Left ventricle myocardium inferior (tissue), 1 donor: ENCODE results near the gene ACTN4. TPM values are rescaled to one million over a fixed set of nuclear protein-coding genes. Genes with fewer than 3 reads are reported as not detected.

Experiments used
- DNase-seq: peaks from one replicate; pipeline ENCODE4 v3.0.0-alpha.2; 2020
- H3K27ac ChIP-seq: fragments of 200-600 bp; replicated peaks from 2 replicates; pipeline ENCODE4 v1.8.0; 2021
- H3K27me3 ChIP-seq: fragments of 200-600 bp; 2 replicates; pipeline ENCODE4 v1.8.0; 2021; ENCODE audit warnings: low read depth
- H3K36me3 ChIP-seq: fragments of 200-600 bp; 2 replicates; pipeline ENCODE4 v1.8.0; 2021
- H3K4me1 ChIP-seq: fragments of 200-600 bp; 2 replicates; pipeline ENCODE4 v1.8.0; 2021
- H3K4me3 ChIP-seq: fragments of 200-600 bp; 2 replicates; pipeline ENCODE4 v1.8.0; 2021; ENCODE audit warnings: mild to moderate bottlenecking, moderate library complexity
- H3K9me3 ChIP-seq: fragments of 200-600 bp; replicated peaks from 2 replicates; pipeline ENCODE4 v1.8.0; 2021
- CTCF ChIP-seq: fragments of 200-600 bp; IDR thresholded peaks from 2 replicates; pipeline ENCODE4 v1.8.0; 2021; ENCODE audit warnings: antibody characterized with exemption, mild to moderate bottlenecking, borderline replicate concordance
- intact Hi-C: fragments of 100-400 bp; cut with micrococcal nuclease; formaldehyde crosslinking; loops from one replicate; pipeline ENCODE4 v1.11.0; 2022
- total RNA-seq: library from RNA; stranded (reverse); fragmentation: NEBNext Ultra II Directional; extraction: Animal tissue kit (Norgen Biotek cat#: 25700); gene quantifications from one replicate; pipeline ENCODE4 v1.2.1, GENCODE V29; 2021
- donor health status: DM: no; HTN: yes; CAD: no; lungs with severe emphysema.

The ACTN4 gene
- total RNA-seq, 1 donor from 2014 or later = 111 TPM

DNA sequence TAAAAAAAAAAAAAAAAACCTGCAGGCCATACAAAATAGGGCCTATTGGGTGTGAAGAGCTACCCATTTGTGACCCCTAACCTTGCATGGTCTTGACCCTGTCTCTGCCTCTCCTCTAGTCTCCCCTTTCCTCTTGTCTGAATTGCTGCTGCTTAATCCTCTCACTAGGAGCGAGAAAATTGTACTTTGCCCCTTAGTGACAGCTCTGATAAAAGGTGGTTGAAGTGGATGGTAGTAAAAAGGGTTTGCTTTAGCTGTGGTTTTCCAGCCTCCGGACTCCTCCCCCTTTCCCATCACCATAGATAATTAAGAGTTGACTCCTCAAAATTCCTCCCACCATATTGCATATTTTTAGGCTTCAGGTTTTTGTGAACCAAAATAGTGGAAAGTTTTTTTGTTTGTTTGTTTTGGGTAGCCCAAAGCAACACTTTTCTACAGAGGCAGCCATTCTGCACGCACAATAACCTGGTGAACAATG is 23.5 kb downstream of the ACTN4 start:
- no peak for DNase-seq
- no peak for TF ChIP-seq CTCF
- Histone ChIP-seq H3K27ac (peak overlapping the region; percentile 95), H3K27me3 (no peaks in the 10 kb centered on the region), H3K4me1 (peaks cover 96% of the 10 kb centered on the region), H3K36me3 (no peaks in the 10 kb centered on the region), H3K4me3 (peak overlapping the region; percentile 23), H3K9me3 (no peaks in the 10 kb centered on the region)
- intact Hi-C loops = no loop called here

DNA sequence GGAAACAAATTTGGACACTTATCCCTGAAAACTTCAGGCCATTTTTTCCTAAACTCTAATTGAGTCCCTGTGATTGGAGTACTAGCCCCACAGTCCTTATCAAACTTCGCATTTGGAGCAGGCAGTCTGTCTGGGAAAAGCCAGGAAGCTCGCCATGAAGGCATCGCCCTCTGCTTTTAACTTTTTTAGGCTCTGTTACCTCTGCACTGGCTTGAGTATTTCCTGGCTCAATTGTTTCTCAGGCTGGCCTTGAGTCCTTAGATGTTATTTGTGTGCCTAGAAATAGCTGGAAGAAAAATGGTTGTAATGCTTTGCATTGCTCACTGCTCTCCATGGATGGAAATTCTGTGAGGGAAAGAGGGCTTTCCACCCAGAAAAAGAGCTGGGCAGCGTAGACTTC is 24.2 kb downstream of the ACTN4 start:
- TF ChIP-seq CTCF = no peak
- peak overlapping the region; percentile 23 for H3K4me3 ChIP-seq
- H3K4me1 ChIP-seq = peaks cover 96% of the 10 kb centered on the region
- H3K27ac ChIP-seq = peak overlapping the region; percentile 95
- H3K27me3 ChIP-seq = no peaks in the 10 kb centered on the region
- no peaks in the 10 kb centered on the region for H3K36me3 ChIP-seq
- intact Hi-C loops = no loop called here
- no peak for DNase-seq
- no peaks in the 10 kb centered on the region for H3K9me3 ChIP-seq

DNA sequence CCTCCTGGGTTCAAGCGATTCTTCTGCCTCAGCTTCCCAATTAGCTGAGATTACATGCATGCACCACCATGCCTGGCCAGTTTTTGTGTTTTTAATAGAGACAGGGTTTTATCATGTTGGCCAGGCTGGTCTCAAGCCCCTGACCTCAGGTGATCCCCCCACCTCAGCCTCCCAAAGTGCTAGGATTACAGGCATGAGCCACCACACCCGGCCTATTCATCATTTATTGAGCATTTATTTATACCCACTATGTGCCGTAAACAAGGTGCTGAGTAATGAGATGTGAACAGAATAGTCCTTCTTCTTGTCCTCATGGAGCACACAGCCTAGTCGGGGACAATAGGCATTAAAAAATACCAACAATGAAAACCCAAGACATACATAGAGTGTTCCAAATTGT is 25.6 kb downstream of the ACTN4 start:
- H3K27ac ChIP-seq = peak overlapping the region; percentile 95
- H3K27me3 ChIP-seq = no peaks in the 10 kb centered on the region
- no peak for DNase-seq
- H3K4me3 ChIP-seq = no peak overlapping the region
- TF ChIP-seq CTCF = no peak
- intact Hi-C loops = no loop called here
- no peaks in the 10 kb centered on the region for H3K9me3 ChIP-seq
- H3K4me1 ChIP-seq = peaks cover 96% of the 10 kb centered on the region
- no peaks in the 10 kb centered on the region for H3K36me3 ChIP-seq

DNA sequence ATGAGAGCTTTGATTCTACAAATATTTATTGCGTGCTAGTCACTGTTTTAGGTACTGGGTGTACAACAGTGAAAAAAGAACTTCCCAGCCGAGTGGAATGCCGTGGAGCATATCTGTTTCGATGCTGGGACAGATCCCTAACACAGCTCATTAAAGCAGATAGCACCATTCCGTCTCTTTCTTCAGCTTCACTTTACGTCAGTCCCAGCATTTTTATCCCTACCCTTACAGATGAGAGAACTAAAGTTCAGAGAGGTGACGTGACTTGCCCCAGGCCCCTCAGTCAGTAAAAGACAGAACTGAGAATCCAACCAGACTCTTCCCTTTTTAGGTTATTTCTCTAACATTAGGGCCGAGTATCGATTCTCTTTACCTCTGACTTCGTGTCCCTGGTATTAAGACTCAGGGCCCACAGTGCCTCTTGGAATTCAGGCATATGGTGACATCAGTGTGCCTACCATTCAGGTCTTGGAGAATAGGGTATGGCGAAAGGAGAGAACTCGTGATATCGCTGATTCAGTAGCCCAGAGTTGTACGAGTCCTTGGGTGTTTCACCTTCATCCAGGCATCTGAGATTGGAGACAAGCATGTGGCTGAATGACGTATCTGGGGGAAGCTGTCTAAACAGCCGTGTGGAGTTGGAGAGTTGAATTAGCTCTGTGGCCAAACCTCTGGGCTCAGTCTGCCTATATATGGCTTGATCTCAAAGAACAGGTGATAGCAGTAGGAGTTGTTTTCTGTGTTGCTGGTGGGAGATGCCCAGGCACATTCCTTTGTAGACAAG is 27.1 kb downstream of the ACTN4 start:
- DNase-seq = no peak
- Histone ChIP-seq H3K27me3 (no peaks in the 10 kb centered on the region), H3K4me1 (peaks cover 96% of the 10 kb centered on the region), H3K4me3 (peak overlapping the region; percentile 12), H3K36me3 (no peaks in the 10 kb centered on the region), H3K27ac (peak overlapping the region; percentile 91), H3K9me3 (no peaks in the 10 kb centered on the region)
- TF ChIP-seq CTCF = no peak
- intact Hi-C loops = no loop called here

GRCh38 chr19:38675611-38676010 is 28.2 kb downstream of the ACTN4 start:
- peak overlapping the region; percentile 91 for H3K27ac ChIP-seq
- intact Hi-C loops = no loop called here
- DNase-seq = no peak
- no peaks in the 10 kb centered on the region for H3K9me3 ChIP-seq
- H3K27me3 ChIP-seq = no peaks in the 10 kb centered on the region
- H3K36me3 ChIP-seq = no peaks in the 10 kb centered on the region
- H3K4me3 ChIP-seq = no peak overlapping the region
- TF ChIP-seq CTCF = no peak
- peaks cover 96% of the 10 kb centered on the region for H3K4me1 ChIP-seq
